Measurements from ENCODE around the gene COL5A3.

DNA sequence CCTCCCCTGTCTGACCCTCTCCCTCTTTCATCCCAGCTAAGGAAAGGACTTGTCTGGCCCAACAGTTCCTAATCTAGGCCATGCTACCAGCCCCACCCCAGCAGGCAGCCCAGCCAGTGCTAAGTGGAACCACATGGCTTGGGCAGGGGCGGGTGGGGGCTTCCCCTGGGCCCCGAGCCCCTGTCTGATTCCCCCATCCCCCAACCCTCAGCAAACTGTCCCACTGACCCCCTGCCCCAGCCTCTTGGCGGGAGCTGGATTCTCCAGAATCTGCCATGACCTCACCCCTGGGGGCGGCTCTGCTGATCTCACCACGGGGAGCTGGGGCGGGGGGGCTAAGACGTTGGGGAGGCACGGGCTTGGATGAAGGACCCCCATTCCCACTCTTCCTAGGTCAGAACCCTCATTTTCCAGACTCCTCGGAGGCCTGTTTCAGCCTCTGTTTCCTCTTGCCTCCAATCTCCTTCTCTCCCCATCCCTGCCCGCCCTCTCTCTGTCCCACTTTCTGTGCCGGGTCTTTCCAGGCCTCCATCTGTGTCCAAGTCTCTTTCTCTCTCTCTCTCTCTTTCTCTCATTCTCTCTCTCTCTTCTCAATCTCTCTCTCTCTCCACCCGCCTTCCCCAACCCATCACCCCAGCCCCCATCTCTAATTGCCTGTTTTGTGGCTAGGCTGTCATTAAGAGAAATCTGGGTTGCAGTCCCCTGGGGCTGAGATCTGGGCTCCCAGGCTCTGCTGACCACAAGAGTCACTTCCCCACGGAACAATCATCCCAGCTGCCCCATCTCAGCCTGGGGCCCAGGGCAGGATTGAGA lies 2.7 kb downstream of the COL5A3 start:
- TF ChIP-seq CTCF (IDR thresholded peaks at IDR 0.05; ENCODE audit: low read length) (no peak), EZH2 (IDR thresholded peaks at IDR 0.05; ENCODE audit: borderline replicate concordance, low read length) (no peak)
